Fibroblast of lung (primary cell): Measurements from ENCODE around the gene BLOC1S4. TPM values are rescaled to one million over a fixed set of nuclear protein-coding genes. Genes with fewer than 3 reads are reported as not detected.

ENCODE experiments used
- DNase-seq, 2 donors: peaks; one replicate each; pipeline versions ENCODE4 v3.0.0 to v3.0.0-alpha.2; 2010; ENCODE audit warnings: low read depth in 2 of 2
- H2AFZ ChIP-seq: 2 replicates; pipeline ENCODE4 v1.5.1; 2012; ENCODE audit warnings: low read length, control low read depth, inconsistent platforms
- H3K27ac ChIP-seq: 2 replicates; pipeline ENCODE4 v1.5.1; 2011; ENCODE audit warnings: low read length, control low read depth; ENCODE audit not compliant: insufficient read depth
- H3K27me3 ChIP-seq: 2 replicates; pipeline ENCODE4 v1.5.1; 2011; ENCODE audit warnings: mild to moderate bottlenecking, low read length; ENCODE audit not compliant: control insufficient read depth, insufficient read depth
- H3K36me3 ChIP-seq: 2 replicates; pipeline ENCODE4 v1.5.1; 2011; ENCODE audit warnings: low read length; ENCODE audit not compliant: control insufficient read depth, insufficient read depth
- H3K4me1 ChIP-seq: 2 replicates; pipeline ENCODE4 v1.5.1; 2011; ENCODE audit warnings: low read length; ENCODE audit not compliant: control insufficient read depth, insufficient read depth; ENCODE audit errors: extremely low read depth
- H3K4me2 ChIP-seq: 2 replicates; pipeline ENCODE4 v1.5.1; 2011; ENCODE audit warnings: low read length, control low read depth; ENCODE audit not compliant: insufficient read depth; ENCODE audit errors: extremely low read depth
- H3K4me3 ChIP-seq, 4 experiments: fragments of 200-600 bp in 1 of 4; sonication (generic) in 1 of 4; replicated peaks in 1 of 4; 2 replicates each; pipeline ENCODE4 v1.5.1; 2011 to 2016; ENCODE audit warnings: low read length in 4 of 4, low read depth in 3 of 4, mild to moderate bottlenecking in 3 of 4, control low read depth in 2 of 4, inconsistent platforms in 1 of 4, mixed read lengths in 1 of 4; ENCODE audit not compliant: insufficient read depth in 1 of 4; ENCODE audit errors: control extremely low read depth in 1 of 4
- H3K79me2 ChIP-seq: 2 replicates; pipeline ENCODE4 v1.5.1; 2012; ENCODE audit warnings: mild to moderate bottlenecking, low read length, inconsistent platforms; ENCODE audit not compliant: control insufficient read depth, insufficient read depth
- H3K9ac ChIP-seq: 2 replicates; pipeline ENCODE4 v1.5.1; 2011; ENCODE audit warnings: mild to moderate bottlenecking, low read length, control low read depth; ENCODE audit not compliant: insufficient read depth
- H3K9me3 ChIP-seq: 2 replicates; pipeline ENCODE4 v1.5.1; 2012; ENCODE audit warnings: low read depth, low read length; ENCODE audit not compliant: control insufficient read depth, insufficient read depth
- H4K20me1 ChIP-seq: 2 replicates; pipeline ENCODE4 v1.5.1; 2011; ENCODE audit warnings: low read length; ENCODE audit not compliant: control insufficient read depth, insufficient read depth; ENCODE audit errors: extremely low read depth
- CTCF ChIP-seq, 2 donors: IDR thresholded peaks in 1 of 2; conservative IDR thresholded peaks in 1 of 2; 1 replicate in 1 of 2; 2 replicates in 1 of 2; pipeline ENCODE4 v1.5.1; 2011 to 2012; ENCODE audit warnings: low read length in 2 of 2, control low read depth in 1 of 2, inconsistent platforms in 1 of 2, low read depth in 1 of 2, mild to moderate bottlenecking in 1 of 2
- EZH2 ChIP-seq: IDR thresholded peaks from 2 replicates; pipeline ENCODE4 v1.5.1; 2012; ENCODE audit warnings: low read length, control low read depth, mild to moderate bottlenecking; ENCODE audit errors: missing control alignments
- polyA plus RNA-seq, 2 donors: library from polyadenylated mRNA; depleted of rRNA in 1 of 2; stranded (reverse) in 1 of 2; unstranded in 1 of 2; fragments of >200 nt; gene quantifications; 2 replicates each; pipeline ENCODE4 v1.2.1, GENCODE V29; 2011 to 2012; ENCODE audit warnings: missing spikeins in 1 of 2
- total RNA-seq: library from RNA; depleted of rRNA; stranded (reverse); fragments of >200 nt; gene quantifications from 2 replicates; pipeline ENCODE4 v1.2.1, GENCODE V29; 2014

Gene BLOC1S4
- total and polyA plus RNA-seq, 2 donors (not counting 1 experiment from before 2014, with no cell fraction given), result 12.2 to 13.5 TPM

- no peak overlapping the region for H3K27ac ChIP-seq
- DNase-seq, result no peak
- H3K27me3 ChIP-seq, result no peaks in the 10 kb centered on the region
- H2AFZ ChIP-seq, result no peak overlapping the region
- H3K9me3 ChIP-seq, result no peaks in the 10 kb centered on the region
- H3K4me2 ChIP-seq, result no peak overlapping the region
- no peak for TF ChIP-seq CTCF (conservative IDR thresholded peaks at IDR 0.05 in 1 of 2, IDR thresholded peaks at IDR 0.05 in 1 of 2; ENCODE audit: low read depth in 1 of 2, low read length in 2 of 2)
- TF ChIP-seq EZH2, result no peak
- no peaks in the 10 kb centered on the region for H3K79me2 ChIP-seq
- no peaks in the 10 kb centered on the region for H4K20me1 ChIP-seq
- no peak overlapping the region for H3K9ac ChIP-seq
- no peak overlapping the region for H3K4me3 ChIP-seq
- peaks cover 8% of the 10 kb centered on the region for H3K4me1 ChIP-seq
- H3K36me3 ChIP-seq, result no peaks in the 10 kb centered on the region
Measured at GRCh38 chr4:6748286-6748685, 32.3 kb downstream of the BLOC1S4 start.

- Histone ChIP-seq H3K36me3 (no peaks in the 10 kb centered on the region), H4K20me1 (no peaks in the 10 kb centered on the region), H3K9me3 (no peaks in the 10 kb centered on the region), H3K4me2 (no peak overlapping the region), H2AFZ (peak overlapping the region; percentile 81), H3K4me1 (peaks cover 8% of the 10 kb centered on the region), H3K4me3 (no peak overlapping the region), H3K27me3 (no peaks in the 10 kb centered on the region), H3K79me2 (no peaks in the 10 kb centered on the region), H3K27ac (no peak overlapping the region), H3K9ac (no peak overlapping the region)
- DNase-seq, result peak; percentile 53 to 55
- TF ChIP-seq CTCF (conservative IDR thresholded peaks at IDR 0.05 in 1 of 2, IDR thresholded peaks at IDR 0.05 in 1 of 2; ENCODE audit: low read depth in 1 of 2, low read length in 2 of 2) (no peak), EZH2 (no peak)
Measured at GRCh38 chr4:6749340-6750171, 33.6 kb downstream of the BLOC1S4 start.

- TF ChIP-seq CTCF (conservative IDR thresholded peaks at IDR 0.05 in 1 of 2, IDR thresholded peaks at IDR 0.05 in 1 of 2; ENCODE audit: low read depth in 1 of 2, low read length in 2 of 2), result no peak
- TF ChIP-seq EZH2, result no peak
- Histone ChIP-seq H3K9me3 (no peaks in the 10 kb centered on the region), H3K4me1 (peaks cover 8% of the 10 kb centered on the region), H3K79me2 (no peaks in the 10 kb centered on the region), H3K4me3 (no peak overlapping the region), H4K20me1 (no peaks in the 10 kb centered on the region), H2AFZ (no peak overlapping the region), H3K27me3 (no peaks in the 10 kb centered on the region), H3K27ac (no peak overlapping the region), H3K9ac (no peak overlapping the region), H3K36me3 (no peaks in the 10 kb centered on the region), H3K4me2 (no peak overlapping the region)
- DNase-seq, result no peak
Measured at GRCh38 chr4:6750286-6751221, 34.6 kb downstream of the BLOC1S4 start.
